Suprapubic skin (tissue), 4 donors: Measurements from ENCODE around the gene PEX7. TPM values are rescaled to one million over a fixed set of nuclear protein-coding genes. Genes with fewer than 3 reads are reported as not detected.
A peak's percentile ranks its signal among the peaks of the same experiment; 100 is the strongest.
"Not testable (repeated sequence)": the region's sequence is repeated elsewhere in the genome, so short reads cannot be mapped to it uniquely, and the experiment has no call there.

Experiments
- DNase-seq, 2 donors: peaks; one replicate each; pipeline ENCODE4 v3.0.0-alpha.2; 2019; ENCODE audit warnings: low spot score in 2 of 2
- H3K27ac ChIP-seq: fragments of 200-600 bp; sonication (generic); one replicate; pipeline ENCODE4 v1.5.1; 2019
- H3K27me3 ChIP-seq: fragments of 200-600 bp; sonication (generic); one replicate; pipeline ENCODE4 v1.5.1; 2019
- H3K36me3 ChIP-seq: fragments of 200-600 bp; sonication (generic); one replicate; pipeline ENCODE4 v1.5.1; 2019
- H3K4me1 ChIP-seq: fragments of 200-600 bp; sonication (generic); one replicate; pipeline ENCODE4 v1.5.1; 2019
- H3K4me3 ChIP-seq: fragments of 200-600 bp; sonication (generic); one replicate; pipeline ENCODE4 v1.5.1; 2019; ENCODE audit warnings: mild to moderate bottlenecking
- H3K9me3 ChIP-seq: fragments of 200-600 bp; sonication (generic); one replicate; pipeline ENCODE4 v1.5.1; 2019
- CTCF ChIP-seq, 2 donors: fragments of 200-600 bp in 1 of 2; fragments of 450-650 bp in 1 of 2; sonication (generic) in 1 of 2; IDR thresholded peaks; one replicate each; pipeline ENCODE4 v1.5.1; 2016 to 2019; ENCODE audit warnings: antibody characterized with exemption in 2 of 2, mild to moderate bottlenecking in 1 of 2, moderate library complexity in 1 of 2
- EP300 ChIP-seq: sonication (generic); formaldehyde crosslinking; IDR thresholded peaks from one replicate; pipeline ENCODE4 v1.6.1; 2017; ENCODE audit warnings: antibody characterized with exemption
- POLR2A ChIP-seq, 2 donors: fragments of 450-650 bp; IDR thresholded peaks; one replicate each; pipeline ENCODE4 v1.6.1; 2017; ENCODE audit warnings: antibody characterized with exemption in 2 of 2, mild to moderate bottlenecking in 2 of 2, moderate library complexity in 2 of 2
- POLR2AphosphoS5 ChIP-seq, 3 donors: sonication (generic); formaldehyde crosslinking; IDR thresholded peaks; one replicate each; pipeline ENCODE4 v1.6.1; 2017; ENCODE audit warnings: antibody characterized with exemption in 3 of 3
- WGBS: methylation state at CpG from one replicate; pipeline ENCODE4 v1.1.5; 2018; 5-methylcytosine and 5-hydroxymethylcytosine counted together
- total RNA-seq, 4 donors: library from RNA; depleted of rRNA; stranded (reverse); fragments of >200 nt; gene quantifications; one replicate each; pipeline ENCODE4 v1.1.0, GENCODE V29; 2016

PEX7 gene
- total RNA-seq, 4 donors from 2014 or later = 4.3 to 21.2 (median 12.4) TPM

- Histone ChIP-seq H3K27me3 (no peaks in the 10 kb centered on the region), H3K27ac (peak overlapping the region; percentile 3), H3K36me3 (no peaks in the 10 kb centered on the region), H3K4me1 (peaks cover 59% of the 10 kb centered on the region), H3K4me3 (no peak overlapping the region), H3K9me3 (no peaks in the 10 kb centered on the region)
- TF ChIP-seq POLR2AphosphoS5 (IDR thresholded peaks at IDR 0.05) = no peak
- no peak for TF ChIP-seq EP300
- no peak for TF ChIP-seq POLR2A (IDR thresholded peaks at IDR 0.05)
- TF ChIP-seq CTCF (IDR thresholded peaks at IDR 0.05) = no peak
- no peak for DNase-seq
- 77% methylated on average over 10 of the region's 10 CpGs for WGBS
Observed at GRCh38 chr6:136784910-136785746, 37.3 kb upstream of the PEX7 start.

- TF ChIP-seq POLR2A (IDR thresholded peaks at IDR 0.05) = no peak
- TF ChIP-seq POLR2AphosphoS5 (IDR thresholded peaks at IDR 0.05) = no peak
- TF ChIP-seq CTCF (IDR thresholded peaks at IDR 0.05) = no peak
- no peak for TF ChIP-seq EP300
- H3K36me3 ChIP-seq = no peaks in the 10 kb centered on the region
- no peaks in the 10 kb centered on the region for H3K9me3 ChIP-seq
- H3K27ac ChIP-seq = no peak overlapping the region
- no peaks in the 10 kb centered on the region for H3K27me3 ChIP-seq
- no peak for DNase-seq
- H3K4me3 ChIP-seq = no peak overlapping the region
- WGBS = 93% methylated on average over 6 of the region's 6 CpGs
- H3K4me1 ChIP-seq = peaks cover 68% of the 10 kb centered on the region
Observed at GRCh38 chr6:136786658-136787057, 35.7 kb upstream of the PEX7 start.

DNA sequence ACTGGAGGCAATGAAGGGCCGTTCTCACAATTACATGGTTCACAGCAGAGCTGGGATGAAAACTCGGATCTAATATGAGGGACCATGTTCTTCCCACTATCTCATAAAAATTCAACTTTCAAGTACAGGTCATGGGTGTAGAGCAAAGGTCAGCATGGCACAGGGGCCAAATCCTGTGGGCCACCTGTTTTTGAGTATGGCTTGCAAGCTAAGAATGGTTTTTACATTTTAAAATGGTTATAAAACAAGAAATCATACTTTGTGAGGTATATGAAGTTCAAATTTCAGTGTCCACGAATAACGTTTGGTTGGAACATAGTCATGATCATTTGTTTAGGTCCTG lies 34.7 kb upstream of the PEX7 start:
- H3K9me3 ChIP-seq = no peaks in the 10 kb centered on the region
- WGBS = 83% methylated on average over 4 of the region's 4 CpGs
- H3K4me3 ChIP-seq = no peak overlapping the region
- peaks cover 58% of the 10 kb centered on the region for H3K4me1 ChIP-seq
- no peak overlapping the region for H3K27ac ChIP-seq
- H3K36me3 ChIP-seq = no peaks in the 10 kb centered on the region
- TF ChIP-seq POLR2A (IDR thresholded peaks at IDR 0.05) (no peak), POLR2AphosphoS5 (IDR thresholded peaks at IDR 0.05) (no peak), CTCF (IDR thresholded peaks at IDR 0.05) (no peak), EP300 (no peak)
- no peaks in the 10 kb centered on the region for H3K27me3 ChIP-seq
- DNase-seq = no peak

GRCh38 chr6:136788069-136788902 lies 34.1 kb upstream of the PEX7 start:
- TF ChIP-seq CTCF (IDR thresholded peaks at IDR 0.05) = no peak
- TF ChIP-seq EP300 = no peak
- TF ChIP-seq POLR2AphosphoS5 (IDR thresholded peaks at IDR 0.05) = no peak
- no peak for TF ChIP-seq POLR2A (IDR thresholded peaks at IDR 0.05)
- Histone ChIP-seq H3K36me3 (no peaks in the 10 kb centered on the region), H3K9me3 (no peaks in the 10 kb centered on the region), H3K4me3 (no peak overlapping the region), H3K27me3 (no peaks in the 10 kb centered on the region), H3K4me1 (peaks cover 57% of the 10 kb centered on the region), H3K27ac (no peak overlapping the region)
- 51% methylated on average over 7 of the region's 7 CpGs for WGBS
- no peak for DNase-seq

DNA sequence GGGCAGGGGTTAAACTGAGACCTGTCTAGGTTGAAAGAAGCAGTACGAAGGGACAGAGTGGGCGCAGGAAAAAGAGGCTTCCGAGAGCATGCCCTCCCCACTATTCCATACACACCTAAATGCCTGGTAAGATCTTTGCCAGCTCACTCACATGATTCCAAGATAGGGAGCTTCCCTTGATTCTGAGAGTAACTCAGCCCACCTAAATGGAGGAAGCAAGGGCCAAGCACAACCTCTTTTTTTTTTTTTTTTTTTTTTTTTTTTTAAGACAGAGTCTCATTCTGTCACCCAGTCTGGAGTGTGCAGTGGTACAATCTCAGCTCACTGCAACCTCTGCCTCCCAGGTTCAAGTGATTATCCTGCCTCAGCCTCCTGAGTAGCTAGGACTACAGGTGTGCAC lies 33.0 kb upstream of the PEX7 start:
- not testable (repeated sequence) for DNase-seq, H3K9me3 ChIP-seq, H3K36me3 ChIP-seq, H3K27ac ChIP-seq, H3K27me3 ChIP-seq
- Histone ChIP-seq H3K4me3 (peak overlapping the region; percentile 18), H3K4me1 (peaks cover 55% of the 10 kb centered on the region)
- 91% methylated on average over 3 of the region's 3 CpGs for WGBS
